CD4-positive, CD25-positive, alpha-beta regulatory T cell (primary cell): Measurements from ENCODE around the gene BST1. TPM values are rescaled to one million over a fixed set of nuclear protein-coding genes. Genes with fewer than 3 reads are reported as not detected.

Experiments used
- ATAC-seq, 2 donors: fragments of 150-1000 bp; cut with Tn5 transposase; one replicate each; pipeline ENCODE4 v1.10.0; 2021; ENCODE audit warnings: low read depth in 2 of 2, moderate number of reproducible peaks in 2 of 2, moderate library complexity in 1 of 2
- DNase-seq, 3 donors: peaks; one replicate each; pipeline versions ENCODE4 v3.0.0 to v3.0.0-alpha.2; 2012 to 2022; ENCODE audit warnings: mixed read lengths in 1 of 3
- H3K27ac ChIP-seq: one replicate; pipeline ENCODE4 v1.7.0; 2013; ENCODE audit warnings: mild to moderate bottlenecking, low read length; ENCODE audit not compliant: insufficient read depth, poor library complexity, severe bottlenecking
- H3K27me3 ChIP-seq: one replicate; pipeline ENCODE4 v1.7.0; 2013; ENCODE audit warnings: low read length; ENCODE audit not compliant: control insufficient read depth, insufficient read depth
- H3K36me3 ChIP-seq: one replicate; pipeline ENCODE4 v1.7.0; 2013; ENCODE audit warnings: mild to moderate bottlenecking, low read length, moderate library complexity; ENCODE audit not compliant: control insufficient read depth, insufficient read depth
- H3K4me1 ChIP-seq: 2 replicates; pipeline ENCODE4 v1.7.0; 2013; ENCODE audit warnings: mild to moderate bottlenecking, low read length; ENCODE audit not compliant: insufficient read depth, control insufficient read depth, poor library complexity, severe bottlenecking
- H3K4me3 ChIP-seq: one replicate; pipeline ENCODE4 v1.7.0; 2013; ENCODE audit warnings: low read depth, mild to moderate bottlenecking, low read length, moderate library complexity
- H3K9me3 ChIP-seq, 2 experiments: 1 replicate in 1 of 2; 2 replicates in 1 of 2; pipeline ENCODE4 v1.7.0; 2013; ENCODE audit warnings: low read length in 2 of 2, mild to moderate bottlenecking in 1 of 2, moderate library complexity in 1 of 2; ENCODE audit not compliant: control insufficient read depth in 2 of 2
- H3K27ac Mint-ChIP-seq, 3 donors: one replicate each; pipeline ENCODE4 v1.8.0; 2020 to 2022; ENCODE audit warnings: mild to moderate bottlenecking in 3 of 3, mixed read lengths in 3 of 3, moderate library complexity in 2 of 3
- H3K27me3 Mint-ChIP-seq: one replicate; pipeline ENCODE4 v1.8.0; 2022; ENCODE audit warnings: mild to moderate bottlenecking, mixed read lengths
- H3K36me3 Mint-ChIP-seq: one replicate; pipeline ENCODE4 v1.8.0; 2020; ENCODE audit warnings: mixed read lengths
- H3K4me1 Mint-ChIP-seq, 4 donors: one replicate each; pipeline ENCODE4 v1.8.0; 2020 to 2022; ENCODE audit warnings: mixed read lengths in 4 of 4, mild to moderate bottlenecking in 1 of 4
- H3K4me3 Mint-ChIP-seq, 4 donors: one replicate each; pipeline ENCODE4 v1.8.0; 2020 to 2022; ENCODE audit warnings: mild to moderate bottlenecking in 4 of 4, mixed read lengths in 4 of 4, moderate library complexity in 3 of 4
- H3K9me3 Mint-ChIP-seq, 7 donors: one replicate each; pipeline ENCODE4 v1.8.0; 2020 to 2022; ENCODE audit warnings: mixed read lengths in 7 of 7, mild to moderate bottlenecking in 3 of 7, moderate library complexity in 2 of 7
- polyA plus RNA-seq, 4 donors: library from polyadenylated mRNA; unstranded; fragments of 300-500 nt; fragmentation: Illumina TruSeq; gene quantifications; one replicate each; pipeline ENCODE4 v1.2.3, GENCODE V29; 2021
- total RNA-seq: library from RNA; stranded (reverse); gene quantifications from one replicate; pipeline ENCODE4 v1.2.3, GENCODE V29; 2022

Gene BST1
- total and polyA plus RNA-seq, 5 donors from 2014 or later: 0.27 to 6.5 (median 1.5) TPM; not detected in 1

DNA sequence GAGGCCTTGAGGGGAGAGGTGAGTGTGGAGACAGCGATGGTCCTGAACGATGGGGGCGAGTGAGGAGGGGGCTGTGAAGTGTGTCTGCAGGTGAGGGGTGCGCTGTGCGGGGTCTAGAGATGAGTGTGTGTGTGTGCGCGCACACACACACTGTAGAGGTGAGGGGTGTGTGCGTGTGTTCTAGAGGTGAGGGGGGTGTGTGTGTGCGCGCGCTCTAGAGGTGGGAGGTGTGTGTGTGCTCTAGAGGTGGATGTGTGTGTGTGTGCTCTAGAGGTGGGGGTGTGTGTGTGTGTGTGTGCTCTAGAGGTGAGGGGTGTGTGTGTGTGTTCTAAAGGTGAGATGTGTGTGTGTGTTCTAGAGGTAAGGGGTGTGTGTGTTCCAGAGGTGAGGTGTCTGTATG is 574 bp downstream of the BST1 start:
- Histone ChIP-seq H3K27ac (no peak overlapping the region), H3K4me1 (peaks cover 9% of the 10 kb centered on the region), H3K4me3 (no peak overlapping the region), H3K9me3 (no peaks in the 10 kb centered on the region), H3K36me3 (no peaks in the 10 kb centered on the region), H3K27me3 (peaks cover 2% of the 10 kb centered on the region)
- H3K4me1 Mint-ChIP-seq: peaks cover 0 to 16% (median 9%) of the 10 kb centered on the region in 4 donors
- peaks cover 0 to 2% (median 0%) of the 10 kb centered on the region in 7 donors for H3K9me3 Mint-ChIP-seq
- ATAC-seq (no peak), DNase-seq (no peak)
- H3K36me3 Mint-ChIP-seq: no peaks in the 10 kb centered on the region
- H3K4me3 Mint-ChIP-seq: peak overlapping the region; percentile 45 to 90 (median 82)
- H3K27me3 Mint-ChIP-seq: peaks cover 34% of the 10 kb centered on the region
- H3K27ac Mint-ChIP-seq: peak overlapping the region in 1 of 3 donors; percentile 83

DNA sequence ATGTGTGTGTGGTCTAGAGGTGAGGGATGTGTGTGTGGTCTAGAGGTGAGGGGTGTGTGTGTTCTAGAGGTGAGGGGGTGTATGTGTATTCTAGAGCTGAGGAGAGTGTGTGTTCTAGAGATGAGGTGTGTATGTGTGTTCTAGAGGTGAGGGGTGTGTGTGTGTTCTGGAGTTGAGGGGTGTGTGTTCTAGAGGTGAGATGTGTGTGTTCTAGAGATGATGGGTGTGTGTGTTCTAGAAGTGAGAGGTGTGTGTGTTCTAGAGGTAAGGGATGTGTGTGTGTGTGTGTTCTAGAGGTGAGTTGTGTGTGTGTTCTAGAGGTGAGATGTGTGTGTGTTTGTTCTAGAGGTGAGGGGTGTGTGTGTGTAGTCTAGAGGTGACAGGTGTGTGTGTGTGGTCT is 1.3 kb downstream of the BST1 start:
- Histone ChIP-seq H3K4me1 (peaks cover 9% of the 10 kb centered on the region), H3K9me3 (no peaks in the 10 kb centered on the region)
- no peak for ATAC-seq

DNA sequence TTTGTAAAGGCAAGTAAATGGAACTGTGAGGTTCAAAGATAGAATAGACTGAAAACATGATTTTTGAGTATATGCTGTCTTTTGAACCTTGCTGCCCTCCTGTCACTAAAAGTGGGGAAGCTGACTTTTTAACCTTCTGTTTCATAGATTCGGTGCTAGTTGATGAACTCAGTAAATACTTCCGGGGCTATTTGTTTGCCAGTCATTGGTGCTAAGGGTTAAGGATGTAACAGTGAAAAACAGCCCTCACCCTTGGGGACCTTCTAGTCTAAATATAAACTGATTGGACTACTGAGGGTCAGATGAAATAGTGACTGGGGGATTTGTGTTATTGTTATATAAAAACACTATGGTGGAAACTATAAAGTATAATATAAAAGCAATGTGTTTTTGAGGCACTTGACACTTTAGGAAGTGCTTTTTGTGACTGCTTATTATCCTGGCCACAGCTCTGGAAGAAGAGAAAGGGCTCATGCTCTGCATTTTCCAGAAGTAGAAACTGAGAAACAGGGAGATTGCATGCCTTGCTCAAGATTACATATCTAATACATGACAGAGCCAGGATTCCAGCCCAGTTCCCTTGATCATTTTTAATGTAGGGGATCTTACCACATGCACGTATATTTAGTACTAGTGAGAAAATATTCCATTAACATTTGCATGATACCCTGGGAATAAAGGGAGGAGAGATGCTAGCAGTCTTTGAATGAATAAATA is 3.9 kb downstream of the BST1 start:
- H3K9me3 ChIP-seq: no peaks in the 10 kb centered on the region
- no peak overlapping the region for H3K4me3 Mint-ChIP-seq
- DNase-seq (no peak), ATAC-seq (no peak)
- no peaks in the 10 kb centered on the region for H3K36me3 ChIP-seq
- no peak overlapping the region for H3K4me3 ChIP-seq
- peaks cover 2% of the 10 kb centered on the region for H3K27me3 ChIP-seq
- H3K27ac ChIP-seq: no peak overlapping the region
- peaks cover 0 to 16% (median 9%) of the 10 kb centered on the region in 4 donors for H3K4me1 Mint-ChIP-seq
- H3K27me3 Mint-ChIP-seq: peaks cover 9% of the 10 kb centered on the region
- no peak overlapping the region for H3K27ac Mint-ChIP-seq
- peaks cover 0 to 4% (median 0%) of the 10 kb centered on the region in 7 donors for H3K9me3 Mint-ChIP-seq
- H3K4me1 ChIP-seq: peaks cover 9% of the 10 kb centered on the region
- H3K36me3 Mint-ChIP-seq: no peaks in the 10 kb centered on the region

More for the DNA sequence above, 1.3 kb downstream of the BST1 start:
- Mint-ChIP-seq H3K9me3 (peaks cover 0 to 4% (median 0%) of the 10 kb centered on the region in 7 donors), H3K27ac (peak overlapping the region in 2 of 3 donors; percentile 28 to 83), H3K27me3 (peaks cover 29% of the 10 kb centered on the region), H3K4me3 (peak overlapping the region in 1 of 4 donors; percentile 90), H3K36me3 (no peaks in the 10 kb centered on the region), H3K4me1 (peaks cover 0 to 16% (median 9%) of the 10 kb centered on the region in 4 donors)
- Histone ChIP-seq H3K36me3 (no peaks in the 10 kb centered on the region), H3K27me3 (peaks cover 2% of the 10 kb centered on the region), H3K27ac (no peak overlapping the region), H3K4me3 (no peak overlapping the region)
- no peak for DNase-seq

DNA sequence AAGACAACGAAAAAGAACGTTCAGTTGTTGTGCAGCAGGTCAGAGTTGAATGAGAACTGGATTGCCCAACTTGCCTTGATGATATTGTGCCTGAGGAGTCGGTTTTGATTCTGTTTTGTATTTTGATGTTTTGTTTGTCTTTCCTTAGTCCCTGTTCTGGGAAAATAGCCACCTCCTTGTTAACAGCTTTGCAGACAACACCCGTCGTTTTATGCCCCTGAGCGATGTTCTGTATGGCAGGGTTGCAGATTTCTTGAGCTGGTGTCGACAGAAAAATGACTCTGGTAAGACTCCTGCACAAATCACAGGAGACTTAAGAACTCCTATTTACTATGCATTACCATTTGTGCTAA is 4.5 kb downstream of the BST1 start:
- Histone ChIP-seq H3K9me3 (no peaks in the 10 kb centered on the region), H3K27me3 (peaks cover under 1% of the 10 kb centered on the region), H3K4me1 (peaks cover 9% of the 10 kb centered on the region), H3K4me3 (no peak overlapping the region), H3K27ac (no peak overlapping the region), H3K36me3 (no peaks in the 10 kb centered on the region)
- H3K27ac Mint-ChIP-seq: no peak overlapping the region
- peaks cover 0 to 12% (median 5%) of the 10 kb centered on the region in 4 donors for H3K4me1 Mint-ChIP-seq
- DNase-seq: no peak
- no peak overlapping the region for H3K4me3 Mint-ChIP-seq
- H3K9me3 Mint-ChIP-seq: peaks cover 0 to 4% (median 0%) of the 10 kb centered on the region in 7 donors
- H3K27me3 Mint-ChIP-seq: peaks cover 4% of the 10 kb centered on the region
- no peak for ATAC-seq
- no peaks in the 10 kb centered on the region for H3K36me3 Mint-ChIP-seq

DNA sequence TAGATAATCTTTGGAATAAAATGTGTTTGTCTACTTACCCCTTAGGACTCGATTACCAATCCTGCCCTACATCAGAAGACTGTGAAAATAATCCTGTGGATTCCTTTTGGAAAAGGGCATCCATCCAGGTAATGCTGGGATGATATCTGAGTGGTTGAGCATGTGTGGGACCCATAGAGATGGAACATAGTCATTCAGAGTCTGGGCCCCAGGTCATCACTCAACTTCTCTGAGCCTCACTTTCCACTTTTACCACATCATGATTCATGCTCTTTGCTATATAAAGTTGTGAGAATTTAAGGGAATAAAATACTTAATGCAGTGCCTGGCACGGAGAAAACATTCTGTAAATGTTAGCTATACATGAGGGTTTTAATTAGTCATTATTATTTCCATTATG is 8.9 kb downstream of the BST1 start:
- no peaks in the 10 kb centered on the region for H3K36me3 ChIP-seq
- H3K4me1 ChIP-seq: no peaks in the 10 kb centered on the region
- no peak overlapping the region for H3K27ac Mint-ChIP-seq
- no peaks in the 10 kb centered on the region for H3K27me3 Mint-ChIP-seq
- no peaks in the 10 kb centered on the region for H3K4me1 Mint-ChIP-seq
- peaks cover 2% of the 10 kb centered on the region for H3K27me3 ChIP-seq
- no peaks in the 10 kb centered on the region for H3K36me3 Mint-ChIP-seq
- H3K4me3 ChIP-seq: no peak overlapping the region
- ATAC-seq (no peak), DNase-seq (no peak)
- no peaks in the 10 kb centered on the region for H3K9me3 ChIP-seq
- H3K27ac ChIP-seq: no peak overlapping the region
- H3K9me3 Mint-ChIP-seq: peaks cover 0 to 2% (median 0%) of the 10 kb centered on the region in 7 donors
- H3K4me3 Mint-ChIP-seq: no peak overlapping the region

DNA sequence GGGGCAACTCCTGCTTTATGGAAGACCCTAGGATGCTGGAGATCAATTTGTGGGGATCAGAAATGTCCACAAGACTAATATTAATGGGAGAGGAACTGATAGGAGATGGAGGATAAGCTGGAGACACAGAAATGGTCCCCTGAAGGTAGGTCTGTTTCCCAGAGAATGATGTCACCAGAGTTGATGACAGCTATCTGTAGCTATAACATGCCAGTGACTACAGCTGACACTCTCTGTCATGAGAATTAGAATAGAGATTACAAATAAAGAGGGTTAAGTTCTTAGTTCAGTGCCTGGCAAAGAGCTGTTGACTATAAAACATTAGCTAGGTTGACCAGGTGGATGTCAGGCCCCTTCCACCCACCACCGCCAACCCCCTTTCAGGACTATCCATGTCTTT is 9.3 kb downstream of the BST1 start:
- H3K27me3 ChIP-seq: peaks cover 2% of the 10 kb centered on the region
- no peak for ATAC-seq
- H3K27ac ChIP-seq: no peak overlapping the region
- no peaks in the 10 kb centered on the region for H3K36me3 ChIP-seq
- DNase-seq: no peak
- Mint-ChIP-seq H3K9me3 (peaks cover 0 to 2% (median 0%) of the 10 kb centered on the region in 7 donors), H3K27me3 (no peaks in the 10 kb centered on the region), H3K36me3 (no peaks in the 10 kb centered on the region), H3K27ac (no peak overlapping the region), H3K4me1 (no peaks in the 10 kb centered on the region), H3K4me3 (no peak overlapping the region)
- H3K4me3 ChIP-seq: no peak overlapping the region
- H3K9me3 ChIP-seq: no peaks in the 10 kb centered on the region
- H3K4me1 ChIP-seq: no peaks in the 10 kb centered on the region

DNA sequence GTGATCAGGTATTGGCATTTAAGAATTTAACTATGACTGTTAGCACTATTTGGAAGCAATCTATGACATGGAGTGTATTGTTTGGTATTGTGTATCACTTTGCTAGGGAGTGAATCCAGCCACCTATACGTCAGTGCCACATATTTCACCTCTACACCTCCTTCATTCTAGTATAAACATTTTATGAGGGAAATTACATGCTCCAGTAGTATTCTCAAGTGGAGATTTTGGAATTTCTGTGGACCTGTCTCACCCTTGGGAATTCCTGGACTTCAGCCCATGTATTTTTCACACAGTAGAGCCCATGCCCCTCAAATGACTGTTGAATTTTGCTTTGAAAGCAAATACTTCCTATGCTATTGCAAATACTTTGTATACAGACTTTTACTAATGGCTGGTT is 11.3 kb downstream of the BST1 start:
- Histone ChIP-seq H3K9me3 (no peaks in the 10 kb centered on the region), H3K4me3 (no peak overlapping the region), H3K27me3 (peaks cover 2% of the 10 kb centered on the region), H3K4me1 (no peaks in the 10 kb centered on the region), H3K36me3 (no peaks in the 10 kb centered on the region), H3K27ac (no peak overlapping the region)
- H3K27ac Mint-ChIP-seq: no peak overlapping the region
- ATAC-seq (no peak), DNase-seq (no peak)
- no peaks in the 10 kb centered on the region for H3K36me3 Mint-ChIP-seq
- H3K9me3 Mint-ChIP-seq: peaks cover 0 to under 1% (median 0%) of the 10 kb centered on the region in 7 donors
- H3K4me3 Mint-ChIP-seq: no peak overlapping the region
- no peaks in the 10 kb centered on the region for H3K27me3 Mint-ChIP-seq
- H3K4me1 Mint-ChIP-seq: no peaks in the 10 kb centered on the region
